C4-2B (cell line): Measurements from ENCODE around the gene PIK3R5.

Source experiments
- ZFX ChIP-seq: fragments of 450-650 bp; IDR thresholded peaks from 2 replicates; pipeline ENCODE4 v1.6.1; 2017
- TF ChIP-seq, protein P1 (sequence below): fragments of 450-650 bp; conservative IDR thresholded peaks from 2 replicates; pipeline ENCODE4 v1.5.1; 2017; ENCODE audit warnings: mild to moderate bottlenecking

DNA sequence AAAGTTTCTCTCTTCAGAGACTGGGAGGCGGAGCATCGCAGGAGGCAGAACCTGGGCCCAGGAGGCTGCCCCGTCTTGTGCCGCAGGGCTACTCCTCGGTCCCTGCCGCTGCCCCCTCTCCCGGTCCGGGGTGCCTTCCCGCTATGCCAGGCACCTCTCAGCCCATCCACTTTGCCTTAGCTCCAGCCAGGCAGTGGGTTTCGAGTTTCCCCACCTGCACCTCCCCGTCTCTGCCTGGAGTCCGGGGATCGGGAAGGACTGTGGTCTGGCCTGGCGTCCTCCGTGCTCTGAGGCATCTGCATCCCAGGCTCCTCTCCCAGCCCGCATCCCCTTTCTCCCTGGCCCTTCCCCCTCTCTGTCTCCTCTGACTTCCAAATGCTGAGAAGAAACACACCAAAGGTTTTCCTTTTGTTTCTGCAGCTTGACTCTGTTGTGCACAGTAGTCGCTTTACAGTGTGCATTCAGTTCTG is 71.3 kb downstream of the PIK3R5 start:
- TF ChIP-seq, protein P1, sequence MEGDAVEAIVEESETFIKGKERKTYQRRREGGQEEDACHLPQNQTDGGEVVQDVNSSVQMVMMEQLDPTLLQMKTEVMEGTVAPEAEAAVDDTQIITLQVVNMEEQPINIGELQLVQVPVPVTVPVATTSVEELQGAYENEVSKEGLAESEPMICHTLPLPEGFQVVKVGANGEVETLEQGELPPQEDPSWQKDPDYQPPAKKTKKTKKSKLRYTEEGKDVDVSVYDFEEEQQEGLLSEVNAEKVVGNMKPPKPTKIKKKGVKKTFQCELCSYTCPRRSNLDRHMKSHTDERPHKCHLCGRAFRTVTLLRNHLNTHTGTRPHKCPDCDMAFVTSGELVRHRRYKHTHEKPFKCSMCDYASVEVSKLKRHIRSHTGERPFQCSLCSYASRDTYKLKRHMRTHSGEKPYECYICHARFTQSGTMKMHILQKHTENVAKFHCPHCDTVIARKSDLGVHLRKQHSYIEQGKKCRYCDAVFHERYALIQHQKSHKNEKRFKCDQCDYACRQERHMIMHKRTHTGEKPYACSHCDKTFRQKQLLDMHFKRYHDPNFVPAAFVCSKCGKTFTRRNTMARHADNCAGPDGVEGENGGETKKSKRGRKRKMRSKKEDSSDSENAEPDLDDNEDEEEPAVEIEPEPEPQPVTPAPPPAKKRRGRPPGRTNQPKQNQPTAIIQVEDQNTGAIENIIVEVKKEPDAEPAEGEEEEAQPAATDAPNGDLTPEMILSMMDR = no peak
- TF ChIP-seq ZFX = no peak
